ENCODE data around the gene SPATA31C1. TPM values are rescaled to one million over a fixed set of nuclear protein-coding genes. Genes with fewer than 3 reads are reported as not detected.

SPATA31C1 gene
- total RNA-seq, 2 donors from 2014 or later, result not detected

- no peaks in the 10 kb centered on the region for H3K36me3 ChIP-seq (replicated peaks in 1 of 2; ENCODE audit: insufficient read depth in 1 of 2, low read depth in 2 of 2)
- TF ChIP-seq POLR2A (IDR thresholded peaks at IDR 0.05) (no peak), CTCF (IDR thresholded peaks at IDR 0.05) (no peak)
- H3K27me3 ChIP-seq, result no peaks in the 10 kb centered on the region
- no peak overlapping the region for H3K4me3 ChIP-seq
- ATAC-seq (no peak), DNase-seq (no peak)
- no peaks in the 10 kb centered on the region for H3K9me3 ChIP-seq
- no peaks in the 10 kb centered on the region for H3K4me1 ChIP-seq
- 92 to 95% methylated on average over 7 to 12 of the region's 12 CpGs for WGBS, 2 donors
- intact Hi-C loops (cut with DNase I), result no loop called here
- no peak overlapping the region for H3K27ac ChIP-seq
Measured at GRCh38 chr9:87889065-87889881, 28.5 kb upstream of the SPATA31C1 start.

GRCh38 chr9:87889882-87890252 is 27.9 kb upstream of the SPATA31C1 start:
- no peak overlapping the region for H3K27ac ChIP-seq
- no peaks in the 10 kb centered on the region for H3K4me1 ChIP-seq
- TF ChIP-seq POLR2A (IDR thresholded peaks at IDR 0.05) (no peak), CTCF (IDR thresholded peaks at IDR 0.05) (no peak)
- no peak overlapping the region for H3K4me3 ChIP-seq
- no peaks in the 10 kb centered on the region for H3K27me3 ChIP-seq
- ATAC-seq (no peak), DNase-seq (no peak)
- intact Hi-C loops (cut with DNase I), result no loop called here
- 60 to 95% methylated on average over 1 to 4 of the region's 4 CpGs for WGBS, 2 donors
- H3K9me3 ChIP-seq, result no peaks in the 10 kb centered on the region
- H3K36me3 ChIP-seq (replicated peaks in 1 of 2; ENCODE audit: insufficient read depth in 1 of 2, low read depth in 2 of 2), result no peaks in the 10 kb centered on the region

- DNase-seq, result no peak
- no peak overlapping the region for H3K27ac ChIP-seq
- no peak for TF ChIP-seq POLR2A (IDR thresholded peaks at IDR 0.05)
- TF ChIP-seq CTCF (IDR thresholded peaks at IDR 0.05), result no peak
- WGBS, 2 donors, result 84 to 86% methylated on average over 10 of the region's 10 CpGs
- intact Hi-C loops (cut with DNase I), result no loop called here
- H3K9me3 ChIP-seq, result no peaks in the 10 kb centered on the region
- H3K36me3 ChIP-seq (replicated peaks in 1 of 2; ENCODE audit: insufficient read depth in 1 of 2, low read depth in 2 of 2), result no peaks in the 10 kb centered on the region
- no peaks in the 10 kb centered on the region for H3K27me3 ChIP-seq
- H3K4me3 ChIP-seq, result no peak overlapping the region
- H3K4me1 ChIP-seq, result no peaks in the 10 kb centered on the region
- ATAC-seq, result no peak
Measured at GRCh38 chr9:87890837-87891236, 26.9 kb upstream of the SPATA31C1 start.

- Histone ChIP-seq H3K27ac (no peak overlapping the region), H3K4me1 (no peaks in the 10 kb centered on the region), H3K27me3 (no peaks in the 10 kb centered on the region), H3K36me3 (replicated peaks in 1 of 2; ENCODE audit: insufficient read depth in 1 of 2, low read depth in 2 of 2) (no peaks in the 10 kb centered on the region), H3K9me3 (no peaks in the 10 kb centered on the region), H3K4me3 (no peak overlapping the region)
- DNase-seq (no peak), ATAC-seq (no peak)
- no peak for TF ChIP-seq CTCF (IDR thresholded peaks at IDR 0.05)
- intact Hi-C loops (cut with DNase I), result no loop called here
- 88 to 95% methylated on average over 6 of the region's 6 CpGs for WGBS, 2 donors
Measured at GRCh38 chr9:87891754-87892153, 26.0 kb upstream of the SPATA31C1 start.

GRCh38 chr9:87892956-87893355 is 24.8 kb upstream of the SPATA31C1 start:
- 72 to 79% methylated on average over 4 of the region's 4 CpGs for WGBS, 2 donors
- intact Hi-C loops (cut with DNase I), result no loop called here

More at GRCh38 chr9:87892956-87893355, 24.8 kb upstream of the SPATA31C1 start:
- Histone ChIP-seq H3K9me3 (no peaks in the 10 kb centered on the region), H3K27ac (no peak overlapping the region), H3K4me3 (no peak overlapping the region), H3K4me1 (no peaks in the 10 kb centered on the region), H3K27me3 (no peaks in the 10 kb centered on the region), H3K36me3 (replicated peaks in 1 of 2; ENCODE audit: insufficient read depth in 1 of 2, low read depth in 2 of 2) (no peaks in the 10 kb centered on the region)
- ATAC-seq (no peak), DNase-seq (no peak)
- TF ChIP-seq POLR2A (IDR thresholded peaks at IDR 0.05) (no peak), CTCF (IDR thresholded peaks at IDR 0.05) (no peak)

Data from body of pancreas (tissue), 4 donors.